ENCODE measurements around the gene ADAP1.

ADAP1 gene

DNA sequence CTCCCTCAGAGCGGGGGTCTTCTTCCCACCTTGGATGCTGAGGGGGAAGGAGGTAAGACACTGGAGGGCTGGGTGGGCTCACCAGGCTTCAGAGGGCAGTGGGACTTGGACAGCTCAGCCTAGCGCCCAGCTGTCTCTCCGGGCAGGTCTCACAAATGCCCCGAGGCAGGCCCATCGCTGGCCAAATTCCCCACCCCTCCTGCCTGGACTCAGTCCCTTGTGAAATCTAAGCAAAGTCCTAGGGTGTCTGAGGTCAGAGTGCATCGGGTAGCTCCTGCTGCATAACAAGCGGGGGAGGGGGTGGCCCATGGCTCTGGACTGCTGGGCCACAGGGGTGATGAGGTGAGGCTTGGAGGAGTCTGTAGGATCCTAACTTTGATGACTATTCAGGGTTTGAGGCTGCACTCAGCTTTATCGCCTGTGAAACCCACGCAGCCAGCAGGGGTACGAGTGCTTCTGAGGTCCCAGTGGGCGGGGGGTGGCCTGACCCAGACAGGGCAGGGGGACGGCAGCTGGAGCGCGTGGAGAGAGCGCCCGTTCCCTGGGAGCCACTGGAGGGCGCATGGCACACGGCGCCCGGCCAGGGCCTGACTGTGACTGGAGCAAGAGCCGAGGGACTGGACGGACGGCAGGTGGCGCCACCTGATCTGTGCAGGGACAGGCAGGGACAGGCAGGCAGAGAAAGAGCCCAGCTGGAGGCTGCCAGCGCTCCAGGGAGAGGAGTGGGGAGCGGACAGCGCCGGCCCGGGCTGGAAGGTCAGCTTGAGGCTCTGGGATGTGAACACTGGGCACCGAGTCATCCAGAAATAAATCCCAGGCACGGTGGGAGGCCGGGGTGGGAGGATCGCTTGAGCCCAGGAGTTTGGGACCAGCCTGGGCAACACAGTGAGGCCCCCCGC lies 38.5 kb upstream of the ADAP1 start:
- no peaks in the 10 kb centered on the region for H3K4me1 Mint-ChIP-seq (ENCODE audit: low read depth)
- no peaks in the 10 kb centered on the region for H3K9me3 Mint-ChIP-seq
- H3K27ac Mint-ChIP-seq = no peak overlapping the region
- H3K4me3 Mint-ChIP-seq = no peak overlapping the region
- no peaks in the 10 kb centered on the region for H3K36me3 Mint-ChIP-seq (ENCODE audit: low read depth)
- peak; percentile 87 for DNase-seq (ENCODE audit: low spot score)
- H3K27me3 Mint-ChIP-seq (ENCODE audit: low read depth) = no peaks in the 10 kb centered on the region

DNA sequence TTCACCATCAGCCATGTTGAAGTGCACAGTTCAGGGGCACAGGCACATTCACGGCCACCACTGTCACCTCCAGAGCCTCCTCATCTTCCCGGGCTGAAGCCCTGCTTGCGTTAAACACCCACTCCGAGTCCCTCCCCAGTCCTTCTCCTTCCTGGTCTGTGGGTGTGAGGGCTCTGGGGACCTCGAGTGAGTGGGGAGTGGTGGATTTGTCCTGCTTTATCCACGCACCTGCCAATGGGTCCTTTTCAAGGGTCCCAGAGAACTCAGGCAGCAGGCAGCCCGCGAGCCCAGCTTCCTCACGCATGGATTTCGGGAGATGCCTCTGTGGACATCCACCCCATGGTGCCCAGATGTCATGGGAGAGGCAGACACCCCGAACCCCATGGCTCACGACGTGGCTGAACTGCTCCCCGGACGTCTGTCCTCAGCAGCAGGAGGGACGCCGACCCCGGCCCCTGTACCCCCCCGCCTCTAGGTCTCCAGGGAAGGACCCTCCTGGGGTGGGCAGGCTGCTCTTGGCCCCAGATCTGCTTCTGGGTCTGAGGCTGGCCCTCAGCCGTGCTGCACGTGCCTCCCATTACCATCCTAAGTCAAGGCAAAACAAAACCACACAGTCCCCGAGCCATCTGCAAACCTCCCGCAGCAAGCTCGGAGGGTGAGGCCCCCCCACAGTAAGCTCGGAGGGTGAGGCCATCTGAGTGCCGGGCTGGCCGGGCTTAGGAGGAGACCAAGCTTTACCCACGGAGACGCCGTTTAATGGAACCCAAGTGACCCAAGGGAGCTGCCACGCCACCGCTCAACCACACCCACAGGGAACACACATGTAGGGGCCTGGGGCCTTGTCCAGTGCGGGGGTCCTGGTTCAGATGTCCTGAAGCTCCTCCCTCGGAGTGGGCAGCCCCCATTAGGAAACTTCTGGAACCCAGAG lies 37.5 kb upstream of the ADAP1 start:
- Mint-ChIP-seq H3K9me3 (no peaks in the 10 kb centered on the region), H3K27ac (no peak overlapping the region), H3K4me3 (no peak overlapping the region), H3K27me3 (ENCODE audit: low read depth) (no peaks in the 10 kb centered on the region), H3K36me3 (ENCODE audit: low read depth) (no peaks in the 10 kb centered on the region), H3K4me1 (ENCODE audit: low read depth) (no peaks in the 10 kb centered on the region)
- no peak for DNase-seq (ENCODE audit: low spot score)

DNA sequence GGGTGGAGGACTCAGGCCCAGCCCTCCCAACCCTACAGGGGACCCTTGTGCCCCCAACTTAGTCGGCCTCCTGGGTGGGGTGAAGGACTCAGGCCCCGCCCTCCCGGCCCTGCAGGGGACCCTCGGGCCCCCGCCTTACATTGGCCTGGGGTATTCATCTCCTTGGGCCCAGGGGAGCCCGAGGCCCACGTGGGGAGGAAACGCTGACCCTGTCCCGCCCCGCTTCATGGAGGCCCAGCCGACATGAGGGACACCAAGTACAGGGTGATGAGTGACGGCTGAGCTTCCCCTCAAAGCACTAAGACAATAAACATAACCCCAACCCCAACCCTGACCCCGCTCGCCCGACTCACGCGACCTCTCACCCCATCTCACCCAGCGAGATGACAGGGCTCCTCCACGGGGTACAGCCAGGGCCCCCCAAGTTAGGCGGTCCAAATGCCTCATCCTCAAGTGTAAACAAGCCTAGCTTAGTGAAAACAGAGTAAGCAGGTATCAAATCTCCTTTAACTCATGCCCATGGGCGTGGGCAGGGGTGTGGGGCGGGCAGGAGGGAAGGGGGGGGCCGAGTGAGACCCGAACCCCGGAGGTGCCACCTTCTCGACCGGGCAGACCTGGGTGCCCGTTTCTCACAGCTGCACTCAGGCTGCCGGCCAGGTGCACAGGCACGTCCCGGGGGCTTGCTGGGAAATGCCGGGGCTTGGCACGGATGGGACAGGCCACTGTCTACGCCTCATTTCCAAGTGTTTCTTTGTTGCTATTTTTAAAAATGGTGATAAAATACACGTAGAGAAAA lies 36.7 kb upstream of the ADAP1 start:
- no peaks in the 10 kb centered on the region for H3K9me3 Mint-ChIP-seq
- H3K36me3 Mint-ChIP-seq (ENCODE audit: low read depth) = no peaks in the 10 kb centered on the region
- H3K4me3 Mint-ChIP-seq = no peak overlapping the region
- DNase-seq (ENCODE audit: low spot score) = no peak
- H3K27me3 Mint-ChIP-seq (ENCODE audit: low read depth) = no peaks in the 10 kb centered on the region
- no peaks in the 10 kb centered on the region for H3K4me1 Mint-ChIP-seq (ENCODE audit: low read depth)
- H3K27ac Mint-ChIP-seq = no peak overlapping the region

DNA sequence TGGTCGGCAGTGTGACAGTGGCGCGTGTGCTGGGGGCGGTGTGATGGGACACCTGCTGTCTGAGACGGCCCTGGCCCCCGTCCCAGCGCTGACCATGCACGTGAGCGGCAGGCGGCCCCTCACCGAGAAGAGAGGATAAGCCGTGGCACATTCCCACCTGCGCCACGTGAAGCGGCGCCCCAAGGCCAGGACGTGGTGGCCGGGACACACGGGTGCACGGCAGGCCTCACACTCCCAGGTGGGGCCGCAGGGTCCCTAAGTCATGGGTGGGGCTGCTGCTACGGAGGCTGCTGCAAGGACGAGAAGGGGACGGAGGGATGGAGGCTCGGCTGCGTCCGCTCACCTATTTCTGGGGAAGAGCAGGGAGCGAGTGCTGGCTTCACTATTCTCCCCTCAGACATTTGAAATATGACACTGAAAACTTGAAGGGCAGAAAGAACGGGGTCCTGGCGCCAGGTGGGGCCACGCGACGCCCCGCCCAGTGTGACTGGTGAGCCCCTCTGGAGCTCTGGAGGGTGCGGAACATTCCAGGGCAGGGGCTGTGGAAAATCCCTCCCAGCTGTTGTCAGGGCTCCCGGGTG lies 36.0 kb upstream of the ADAP1 start:
- DNase-seq (ENCODE audit: low spot score) = no peak
- H3K27me3 Mint-ChIP-seq (ENCODE audit: low read depth) = no peaks in the 10 kb centered on the region
- H3K27ac Mint-ChIP-seq = no peak overlapping the region
- H3K4me1 Mint-ChIP-seq (ENCODE audit: low read depth) = no peaks in the 10 kb centered on the region
- no peaks in the 10 kb centered on the region for H3K36me3 Mint-ChIP-seq (ENCODE audit: low read depth)
- no peaks in the 10 kb centered on the region for H3K9me3 Mint-ChIP-seq
- H3K4me3 Mint-ChIP-seq = no peak overlapping the region

DNA sequence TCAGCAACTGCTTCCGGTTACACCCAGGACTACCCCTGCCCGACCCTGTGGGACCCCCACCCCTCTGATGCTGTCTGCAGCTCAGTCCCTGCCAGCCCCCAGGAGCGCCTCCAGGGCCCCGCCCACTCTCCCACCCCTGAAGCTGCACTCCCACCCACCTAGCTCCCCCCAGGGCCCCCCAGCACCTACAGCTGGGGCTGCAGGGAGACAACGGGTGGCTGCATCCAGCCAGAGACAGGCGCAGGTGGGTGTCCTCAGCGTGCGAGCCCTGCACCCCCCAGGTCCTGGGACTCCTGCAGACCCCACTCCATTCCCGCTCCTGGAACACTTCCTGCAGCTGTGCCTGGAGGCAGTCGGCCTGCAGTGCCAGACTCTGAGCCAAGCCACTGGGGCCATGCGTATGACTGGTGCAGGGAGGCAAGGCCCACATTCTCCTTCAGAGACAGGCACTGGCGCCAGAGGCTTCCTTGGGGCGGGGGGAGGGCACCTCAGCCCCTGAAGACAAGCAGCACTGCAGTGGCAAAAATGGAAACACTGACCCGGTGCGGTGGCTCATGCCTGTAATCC lies 34.6 kb upstream of the ADAP1 start:
- H3K4me1 Mint-ChIP-seq (ENCODE audit: low read depth) = no peaks in the 10 kb centered on the region
- no peak overlapping the region for H3K4me3 Mint-ChIP-seq
- no peaks in the 10 kb centered on the region for H3K9me3 Mint-ChIP-seq
- no peak overlapping the region for H3K27ac Mint-ChIP-seq
- no peaks in the 10 kb centered on the region for H3K27me3 Mint-ChIP-seq (ENCODE audit: low read depth)
- no peak for DNase-seq (ENCODE audit: low spot score)
- no peaks in the 10 kb centered on the region for H3K36me3 Mint-ChIP-seq (ENCODE audit: low read depth)

DNA sequence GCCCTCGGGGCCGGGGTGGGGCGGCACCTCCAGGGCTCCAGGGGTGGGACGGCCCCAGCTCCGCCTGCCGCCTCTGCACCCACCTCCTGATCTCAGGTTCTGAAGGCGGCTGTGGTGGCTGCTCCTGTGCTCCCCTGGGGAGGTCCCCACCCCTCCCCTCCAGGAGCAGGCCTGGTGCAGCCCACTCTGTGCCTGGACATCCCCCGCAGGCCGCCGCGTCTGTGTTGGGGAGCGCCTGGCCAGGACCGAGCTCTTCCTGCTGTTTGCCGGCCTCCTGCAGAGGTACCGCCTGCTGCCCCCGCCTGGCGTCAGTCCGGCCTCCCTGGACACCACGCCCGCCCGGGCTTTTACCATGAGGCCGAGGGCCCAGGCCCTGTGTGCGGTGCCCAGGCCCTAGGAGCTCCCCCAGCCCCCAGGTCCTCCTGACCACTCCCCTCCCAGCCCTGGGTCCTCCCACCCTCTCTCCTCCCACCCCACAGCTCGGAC lies 34.0 kb upstream of the ADAP1 start:
- H3K36me3 Mint-ChIP-seq (ENCODE audit: low read depth) = no peaks in the 10 kb centered on the region
- H3K27ac Mint-ChIP-seq = no peak overlapping the region
- DNase-seq (ENCODE audit: low spot score) = no peak
- no peaks in the 10 kb centered on the region for H3K4me1 Mint-ChIP-seq (ENCODE audit: low read depth)
- H3K9me3 Mint-ChIP-seq = no peaks in the 10 kb centered on the region
- H3K4me3 Mint-ChIP-seq = no peak overlapping the region
- H3K27me3 Mint-ChIP-seq (ENCODE audit: low read depth) = no peaks in the 10 kb centered on the region

DNA sequence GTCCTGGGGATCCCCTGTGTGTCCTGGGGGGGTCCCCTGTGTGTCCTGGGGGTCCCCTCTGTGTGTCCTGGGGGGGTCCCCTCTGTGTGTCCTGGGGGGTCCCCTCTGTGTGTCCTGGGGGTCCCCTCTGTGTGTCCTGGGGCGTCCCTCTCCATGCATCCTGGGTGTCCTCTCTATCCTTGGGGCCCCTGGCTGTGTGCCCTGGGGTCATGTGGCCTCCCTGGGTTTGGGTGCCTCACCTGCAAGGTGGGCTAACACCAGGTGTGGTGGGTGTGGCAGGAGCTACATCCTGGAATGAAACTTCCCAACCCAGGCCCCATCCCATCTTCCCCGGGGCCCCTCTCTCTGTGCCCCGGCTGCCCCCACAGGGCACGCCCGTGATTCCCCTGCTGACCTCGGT lies 33.4 kb upstream of the ADAP1 start:
- Mint-ChIP-seq H3K9me3 (no peaks in the 10 kb centered on the region), H3K27me3 (ENCODE audit: low read depth) (no peaks in the 10 kb centered on the region), H3K4me3 (no peak overlapping the region), H3K36me3 (ENCODE audit: low read depth) (no peaks in the 10 kb centered on the region), H3K4me1 (ENCODE audit: low read depth) (no peaks in the 10 kb centered on the region), H3K27ac (no peak overlapping the region)
- DNase-seq (ENCODE audit: low spot score) = no peak

DNA sequence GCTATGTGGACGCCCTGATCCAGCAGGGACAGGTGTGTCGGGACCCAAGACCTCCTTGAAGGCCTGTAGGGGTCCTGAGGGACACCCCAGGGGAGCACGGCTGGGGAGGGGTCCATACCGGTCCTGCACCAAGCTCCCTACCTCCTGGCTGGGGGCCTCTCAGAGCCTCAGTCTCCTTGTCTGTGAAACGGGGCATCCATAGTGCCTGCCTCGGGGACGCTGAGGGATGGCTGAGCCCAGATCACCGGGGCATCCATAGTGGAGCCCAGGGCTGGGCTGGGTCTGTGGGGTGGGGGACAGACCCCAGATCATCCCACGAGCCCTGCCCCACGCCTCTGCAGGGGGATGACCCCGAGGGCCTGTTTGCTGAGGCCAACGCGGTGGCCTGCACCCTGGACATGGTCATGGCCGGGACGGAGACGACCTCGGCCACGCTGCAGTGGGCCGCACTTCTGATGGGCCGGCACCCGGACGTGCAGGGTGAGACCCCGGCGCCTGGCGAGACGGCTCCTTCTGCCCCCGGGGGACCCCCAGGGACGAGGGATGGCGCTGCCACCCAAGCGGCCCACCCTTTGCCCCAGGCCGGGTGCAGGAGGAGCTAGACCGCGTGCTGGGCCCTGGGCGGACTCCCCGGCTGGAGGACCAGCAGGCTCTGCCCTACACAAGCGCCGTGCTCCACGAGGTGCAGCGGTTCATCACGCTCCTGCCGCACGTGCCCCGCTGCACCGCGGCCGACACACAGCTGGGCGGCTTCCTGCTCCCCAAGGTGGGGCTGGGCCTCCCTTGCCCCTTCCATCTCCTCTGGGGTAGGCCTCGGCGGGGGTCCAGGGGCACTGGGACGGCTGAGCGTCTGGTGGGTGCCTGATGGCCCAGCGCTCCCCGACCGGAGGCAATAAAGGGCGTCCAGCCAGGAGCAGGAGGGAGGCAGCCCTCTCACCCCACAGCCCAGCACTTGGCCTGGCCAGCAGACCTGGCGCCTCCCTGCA lies 32.6 kb upstream of the ADAP1 start:
- no peaks in the 10 kb centered on the region for H3K4me1 Mint-ChIP-seq (ENCODE audit: low read depth)
- H3K9me3 Mint-ChIP-seq = no peaks in the 10 kb centered on the region
- H3K4me3 Mint-ChIP-seq = no peak overlapping the region
- DNase-seq (ENCODE audit: low spot score) = no peak
- no peaks in the 10 kb centered on the region for H3K36me3 Mint-ChIP-seq (ENCODE audit: low read depth)
- no peaks in the 10 kb centered on the region for H3K27me3 Mint-ChIP-seq (ENCODE audit: low read depth)
- no peak overlapping the region for H3K27ac Mint-ChIP-seq

DNA sequence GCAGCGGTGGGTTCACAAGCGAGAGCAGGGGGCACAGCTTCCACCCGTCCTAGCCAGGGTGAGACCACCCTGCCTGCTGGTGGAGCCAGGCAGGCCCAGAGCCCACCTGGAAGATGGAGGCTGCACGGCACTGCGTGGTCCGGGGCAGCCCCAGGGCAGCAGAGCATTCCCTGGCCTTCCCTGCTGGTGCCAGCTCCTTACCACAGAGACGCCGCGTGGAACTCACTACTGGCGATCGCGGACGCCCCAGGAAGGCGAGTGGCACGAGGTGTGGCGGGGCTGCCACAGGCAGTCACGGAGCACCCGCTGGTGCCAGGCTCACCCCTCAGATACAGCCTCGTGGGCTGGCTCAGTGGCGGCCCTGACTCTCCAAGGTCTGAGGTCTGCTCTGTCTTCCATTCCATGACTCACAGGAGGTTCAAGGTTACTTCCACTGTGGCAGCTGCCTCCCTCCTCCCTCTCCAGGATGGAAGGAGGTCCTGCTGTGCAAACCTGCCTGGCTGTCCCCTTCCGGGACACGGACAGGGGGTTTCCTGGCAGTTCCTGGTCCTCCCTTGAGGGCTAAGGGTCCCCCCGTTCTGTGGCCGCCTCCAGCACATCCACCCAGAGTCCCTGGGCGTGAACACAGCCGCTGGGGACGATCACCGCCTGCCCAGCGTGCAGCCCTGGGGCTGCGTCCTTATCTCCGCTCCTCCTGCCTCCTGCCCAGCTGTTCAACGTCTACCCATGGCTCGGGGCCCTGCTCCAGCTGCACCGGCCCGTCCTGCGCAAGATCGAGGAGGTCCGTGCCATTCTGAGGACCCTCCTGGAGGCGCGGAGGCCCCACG lies 31.6 kb upstream of the ADAP1 start:
- no peaks in the 10 kb centered on the region for H3K27me3 Mint-ChIP-seq (ENCODE audit: low read depth)
- no peaks in the 10 kb centered on the region for H3K4me1 Mint-ChIP-seq (ENCODE audit: low read depth)
- no peak overlapping the region for H3K4me3 Mint-ChIP-seq
- H3K36me3 Mint-ChIP-seq (ENCODE audit: low read depth) = no peaks in the 10 kb centered on the region
- DNase-seq (ENCODE audit: low spot score) = no peak
- no peak overlapping the region for H3K27ac Mint-ChIP-seq
- H3K9me3 Mint-ChIP-seq = no peaks in the 10 kb centered on the region

DNA sequence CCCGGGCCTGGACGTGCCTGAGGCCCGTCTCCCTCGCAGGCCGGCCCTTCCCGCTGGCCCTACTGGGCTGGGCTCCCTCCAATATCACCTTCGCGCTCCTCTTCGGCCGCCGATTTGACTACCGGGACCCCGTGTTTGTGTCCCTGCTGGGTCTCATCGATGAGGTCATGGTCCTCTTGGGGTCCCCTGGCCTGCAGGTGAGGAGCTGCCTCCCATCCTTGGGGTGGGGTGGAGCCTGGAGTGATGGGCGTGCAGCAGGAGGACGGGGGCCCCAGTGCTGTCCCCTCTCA lies 30.6 kb upstream of the ADAP1 start:
- Mint-ChIP-seq H3K27me3 (ENCODE audit: low read depth) (no peaks in the 10 kb centered on the region), H3K27ac (no peak overlapping the region), H3K36me3 (ENCODE audit: low read depth) (no peaks in the 10 kb centered on the region), H3K9me3 (no peaks in the 10 kb centered on the region), H3K4me3 (no peak overlapping the region), H3K4me1 (ENCODE audit: low read depth) (no peaks in the 10 kb centered on the region)
- no peak for DNase-seq (ENCODE audit: low spot score)

DNA sequence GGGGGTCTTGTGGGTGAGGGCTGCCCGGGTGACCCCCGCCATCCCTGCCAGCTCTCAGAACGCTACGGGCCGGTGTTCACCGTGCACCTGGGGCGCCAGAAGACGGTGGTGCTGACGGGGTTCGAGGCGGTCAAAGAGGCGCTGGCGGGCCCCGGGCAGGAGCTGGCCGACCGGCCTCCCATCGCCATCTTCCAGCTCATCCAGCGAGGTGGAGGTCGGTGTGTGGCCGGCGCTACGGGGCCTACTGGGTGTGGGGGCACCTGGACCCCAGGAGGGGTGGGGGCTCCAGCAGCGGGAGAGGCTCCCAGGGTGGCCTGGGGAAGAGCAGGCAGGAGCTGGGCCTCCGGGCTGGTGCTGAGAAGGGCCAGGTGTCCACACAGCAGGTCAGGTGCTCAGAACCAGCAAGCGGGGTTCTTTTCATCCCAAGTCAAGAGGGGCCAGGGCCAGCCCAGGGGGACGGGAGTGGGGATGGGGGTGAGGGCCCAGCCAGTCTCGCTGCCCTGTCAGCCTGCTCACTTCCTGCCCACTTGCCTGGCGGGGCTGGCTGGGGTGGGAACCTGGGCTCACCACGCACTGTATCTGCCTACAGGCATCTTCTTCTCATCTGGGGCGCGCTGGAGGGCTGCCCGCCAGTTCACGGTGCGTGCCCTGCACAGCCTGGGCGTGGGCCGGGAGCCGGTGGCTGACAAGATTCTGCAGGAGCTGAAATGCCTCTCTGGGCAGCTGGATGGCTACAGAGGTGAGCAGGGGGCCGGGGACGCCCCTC lies 30.1 kb upstream of the ADAP1 start:
- no peaks in the 10 kb centered on the region for H3K4me1 Mint-ChIP-seq (ENCODE audit: low read depth)
- H3K4me3 Mint-ChIP-seq = no peak overlapping the region
- H3K27ac Mint-ChIP-seq = no peak overlapping the region
- no peaks in the 10 kb centered on the region for H3K9me3 Mint-ChIP-seq
- H3K27me3 Mint-ChIP-seq (ENCODE audit: low read depth) = no peaks in the 10 kb centered on the region
- DNase-seq (ENCODE audit: low spot score) = no peak
- no peaks in the 10 kb centered on the region for H3K36me3 Mint-ChIP-seq (ENCODE audit: low read depth)

Data from T-helper 2 cell treated with Interferon-gamma antibody and Interleukin-4, amounts not matched to agents 5 μg/mL and 100 μg/mL, for 36 hours (primary cell).